Putamen (tissue), 1 donor: ENCODE data around the gene CADM1.

Source experiments
- DNase-seq: peaks from one replicate; pipeline ENCODE4 v3.0.0-alpha.2; 2016; ENCODE audit warnings: low spot score

CADM1 gene

GRCh38 chr11:115181538-115181937 is 322.7 kb downstream of the CADM1 start:
- DNase-seq, result no peak

- no peak for DNase-seq
Observed at GRCh38 chr11:115180272-115180671, 323.9 kb downstream of the CADM1 start.

GRCh38 chr11:115179636-115180035 is 324.6 kb downstream of the CADM1 start:
- no peak for DNase-seq

- no peak for DNase-seq
Observed at GRCh38 chr11:115178705-115179104, 325.5 kb downstream of the CADM1 start.

DNA sequence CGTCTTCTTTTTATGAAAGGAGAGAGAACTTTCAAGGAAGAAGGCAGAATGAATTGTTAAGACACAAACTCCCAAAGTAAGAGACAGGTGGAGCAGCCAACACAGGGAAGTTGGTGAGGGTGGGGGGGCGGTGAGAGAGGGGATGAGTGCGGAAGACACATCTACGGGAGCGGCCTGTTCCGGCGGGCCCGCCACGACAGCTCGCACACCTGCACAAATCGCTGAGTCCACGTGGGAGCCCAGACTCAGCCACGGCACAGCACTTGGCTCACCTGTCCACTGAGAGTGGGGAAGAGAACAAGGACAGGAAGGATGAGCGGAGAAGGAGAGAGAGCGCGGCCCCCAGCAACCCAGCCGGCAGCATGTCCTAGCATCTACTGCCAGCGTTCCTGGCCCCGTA is 331.1 kb downstream of the CADM1 start:
- no peak for DNase-seq

- no peak for DNase-seq
Observed at GRCh38 chr11:115170133-115170815, 333.9 kb downstream of the CADM1 start.

DNA sequence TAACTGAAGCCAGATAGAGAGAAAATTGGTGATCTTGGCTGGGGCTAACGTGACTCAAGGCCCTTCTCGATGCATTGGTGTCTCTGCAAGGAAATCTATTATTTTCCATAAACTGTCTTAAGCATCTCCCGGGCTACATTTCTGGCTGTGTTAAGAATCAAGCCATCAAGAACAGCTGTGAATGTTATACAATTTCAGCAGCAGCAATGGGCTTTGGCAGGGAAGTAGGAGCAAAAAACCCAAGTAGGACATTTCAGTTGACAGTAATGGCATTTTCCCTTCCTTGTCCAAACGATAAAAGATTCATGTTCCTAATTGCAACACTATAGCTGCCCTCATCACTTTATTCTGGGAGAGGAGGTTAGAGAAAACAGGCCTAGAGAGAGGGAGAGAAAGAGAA is 335.0 kb downstream of the CADM1 start:
- DNase-seq, result no peak

GRCh38 chr11:115168686-115169085 is 335.5 kb downstream of the CADM1 start:
- no peak for DNase-seq

GRCh38 chr11:115168229-115168671 is 336.0 kb downstream of the CADM1 start:
- no peak for DNase-seq

- no peak for DNase-seq
Observed at GRCh38 chr11:115167456-115167855, 336.8 kb downstream of the CADM1 start.

GRCh38 chr11:115166820-115167219 is 337.4 kb downstream of the CADM1 start:
- DNase-seq, result no peak

- DNase-seq, result no peak
Observed at GRCh38 chr11:115164774-115165173, 339.4 kb downstream of the CADM1 start.

DNA sequence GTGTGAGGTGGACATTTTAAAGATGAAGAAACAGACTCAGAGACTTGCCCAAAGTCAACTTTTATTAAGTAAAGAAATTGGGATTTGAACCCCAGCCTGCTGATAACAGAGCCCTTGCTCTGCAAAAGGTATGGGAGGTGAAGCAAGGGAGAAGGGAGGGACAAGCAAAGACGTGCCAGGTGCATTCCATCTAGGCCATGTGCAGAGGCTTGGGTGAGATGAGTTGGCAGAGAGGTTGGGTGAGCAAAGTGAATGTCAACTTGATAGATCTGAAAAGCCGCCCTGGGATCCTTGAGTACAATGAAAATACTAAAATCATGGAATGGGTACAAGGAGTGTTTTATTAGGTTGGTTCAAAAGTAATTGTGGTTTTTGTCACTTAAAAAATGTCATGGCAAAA is 341.3 kb downstream of the CADM1 start:
- DNase-seq, result no peak

DNA sequence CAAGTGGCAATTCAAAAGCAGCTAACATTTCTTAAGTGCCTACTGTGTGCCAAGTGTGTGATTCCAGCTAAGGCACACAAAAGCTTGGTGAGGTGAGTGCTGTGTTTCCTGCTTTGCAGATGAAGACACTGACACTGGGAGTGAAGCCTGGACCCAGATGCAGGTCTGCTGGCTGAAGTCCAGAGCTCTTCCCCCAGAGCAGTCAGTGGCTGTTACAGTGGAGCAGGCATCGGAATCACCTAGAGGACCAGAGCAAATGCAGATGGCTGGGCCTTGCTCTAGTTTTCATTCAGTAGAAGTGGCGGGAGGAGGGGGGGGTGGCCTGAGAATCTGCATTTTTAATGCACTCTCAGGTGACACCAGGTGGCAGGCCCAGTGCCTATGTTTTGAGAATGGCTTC is 342.3 kb downstream of the CADM1 start:
- DNase-seq, result no peak

DNA sequence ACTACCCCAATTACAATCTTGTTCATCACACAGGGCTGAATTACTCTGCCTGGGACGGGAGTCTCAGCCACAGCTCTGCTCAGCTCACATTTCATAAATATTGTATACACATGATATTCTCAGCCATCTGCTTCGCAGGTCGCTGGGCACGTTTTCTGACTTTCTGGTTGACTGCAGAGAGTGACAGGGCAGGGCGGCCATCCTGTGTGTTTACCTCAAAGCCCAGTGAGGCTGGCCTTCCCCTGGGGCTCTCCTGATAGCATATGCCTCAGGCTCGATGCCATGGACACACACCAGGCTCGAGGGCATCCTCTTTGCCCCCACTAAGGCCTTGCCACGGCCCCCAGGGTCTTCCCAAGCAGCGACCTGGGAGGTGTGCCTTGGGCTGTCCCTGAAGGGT is 345.0 kb downstream of the CADM1 start:
- DNase-seq, result no peak

GRCh38 chr11:115158053-115158452 is 346.2 kb downstream of the CADM1 start:
- no peak for DNase-seq

DNA sequence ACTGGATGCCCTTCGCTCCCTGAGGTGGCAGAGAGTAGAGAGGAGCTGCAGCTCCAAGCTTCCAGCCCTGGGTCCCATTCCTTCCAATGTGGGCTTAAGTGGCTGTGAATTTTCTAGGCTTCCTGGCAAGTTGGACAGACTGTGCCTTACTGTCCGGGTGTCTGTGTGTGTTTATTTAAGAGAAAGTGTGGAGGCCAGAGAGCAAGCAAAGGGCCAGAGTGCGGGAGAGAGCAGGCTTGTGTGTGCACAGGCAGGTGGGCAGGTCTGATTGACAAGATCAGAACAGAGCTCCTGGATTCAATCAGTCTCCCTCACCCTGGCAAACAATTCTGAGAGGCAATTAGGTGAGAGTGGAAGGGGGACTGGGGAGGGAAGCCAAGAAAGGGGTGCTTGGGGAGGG is 347.0 kb downstream of the CADM1 start:
- DNase-seq, result no peak

DNA sequence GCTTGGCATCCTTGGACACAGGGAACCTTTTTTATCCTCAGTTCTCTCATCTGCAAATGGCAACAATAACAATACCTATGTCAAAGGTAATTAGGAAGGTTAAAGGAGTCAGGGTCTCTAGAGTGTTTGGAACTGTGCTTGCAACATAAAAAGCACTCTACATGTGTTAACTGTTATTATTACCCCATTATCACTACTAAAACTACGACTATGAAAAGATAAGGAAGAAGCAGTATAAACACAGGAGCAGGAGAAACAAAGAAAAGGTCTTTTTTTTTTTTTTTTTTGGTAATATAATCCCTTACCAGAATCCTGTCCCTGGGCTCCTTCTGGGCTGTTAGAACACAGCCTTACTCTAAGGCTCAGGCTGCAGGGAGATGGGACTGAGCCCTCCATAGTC is 348.2 kb downstream of the CADM1 start:
- no peak for DNase-seq

DNA sequence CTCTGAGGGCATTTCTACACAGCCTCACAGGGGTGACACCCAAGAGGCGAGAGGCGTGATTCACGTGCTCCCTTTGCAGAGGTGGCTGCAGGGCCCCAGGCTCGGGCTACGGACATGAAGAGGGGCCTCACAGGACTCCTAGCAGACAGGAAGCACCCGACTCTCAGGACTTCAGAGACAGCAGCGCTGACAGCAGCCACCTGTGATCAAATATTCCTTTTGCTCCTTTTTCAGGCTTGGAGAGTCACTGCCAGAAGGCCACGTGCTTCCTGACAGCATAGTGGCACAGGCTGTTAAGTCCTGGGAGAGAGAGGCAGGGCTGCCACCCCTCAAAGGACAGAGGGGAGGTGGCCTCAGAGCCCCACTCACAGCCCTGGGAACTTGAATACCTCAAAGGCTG is 348.9 kb downstream of the CADM1 start:
- DNase-seq, result no peak

DNA sequence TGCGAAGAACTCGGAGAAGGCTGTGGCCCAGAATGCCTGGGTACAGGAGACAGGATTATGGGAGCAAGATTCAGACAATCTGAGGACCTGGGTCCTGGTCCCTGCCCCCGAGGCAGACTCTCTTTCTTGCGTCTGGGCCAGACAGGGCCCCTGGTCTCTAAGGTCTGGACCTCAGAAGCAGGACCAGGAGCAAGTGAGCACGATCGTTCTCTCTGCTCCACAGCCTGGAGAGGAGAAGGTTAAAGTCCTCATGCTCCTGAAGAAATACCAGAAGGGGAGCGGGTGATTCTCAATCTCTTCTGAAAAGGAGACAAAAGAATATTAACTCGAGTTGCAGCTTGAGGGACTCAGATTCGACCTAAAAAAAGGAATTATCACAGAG is 349.9 kb downstream of the CADM1 start:
- DNase-seq, result no peak

DNA sequence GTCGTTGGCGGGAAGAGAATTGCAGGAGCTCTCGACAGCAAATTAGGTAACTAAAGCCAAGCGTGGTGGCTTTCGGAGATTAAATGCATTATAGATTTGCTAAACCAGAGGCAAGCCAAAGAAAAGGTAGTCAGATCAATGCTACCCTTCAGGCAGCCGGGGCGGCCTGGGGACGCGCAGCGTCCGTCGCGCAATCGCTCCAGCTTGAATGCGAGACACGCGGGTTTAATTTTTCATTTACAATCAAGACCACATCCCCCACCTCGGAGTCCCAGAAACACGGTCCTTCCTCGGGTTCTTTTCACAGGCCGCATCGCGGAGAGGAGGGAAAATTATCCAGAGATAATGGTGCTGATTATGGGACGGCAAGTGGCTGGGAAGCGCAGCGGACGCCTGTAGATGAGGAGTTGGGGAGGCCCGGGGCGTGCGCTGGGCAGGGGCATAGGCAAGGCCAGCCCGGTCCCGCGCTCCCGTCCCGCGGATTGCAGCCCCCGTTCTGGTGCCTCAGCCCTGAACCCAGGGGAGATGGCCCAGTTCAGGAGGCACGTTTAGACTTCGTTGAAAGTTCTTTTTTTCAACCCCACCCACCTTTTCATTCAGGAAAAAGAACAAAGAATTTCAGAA is 350.4 kb downstream of the CADM1 start:
- DNase-seq, result no peak

DNA sequence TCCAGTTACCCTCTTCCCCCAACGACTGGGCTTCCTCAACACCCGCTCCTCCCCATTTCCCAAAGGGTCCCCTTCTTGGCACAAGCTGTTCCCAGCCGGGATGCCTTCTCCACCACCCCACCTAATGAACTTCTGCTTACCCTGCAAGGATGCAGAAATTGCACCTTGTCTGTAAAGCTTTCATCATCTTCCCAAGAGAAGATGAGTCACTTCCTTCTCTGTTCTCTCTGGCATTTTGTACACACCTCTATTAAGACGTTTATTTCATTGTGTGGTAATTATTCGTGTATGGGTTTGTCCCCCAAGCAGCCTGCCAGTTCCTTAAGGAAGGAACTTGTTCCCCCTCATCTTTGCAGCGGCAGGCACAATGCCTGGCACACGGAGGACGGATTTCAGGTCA is 351.1 kb downstream of the CADM1 start:
- DNase-seq, result no peak

DNA sequence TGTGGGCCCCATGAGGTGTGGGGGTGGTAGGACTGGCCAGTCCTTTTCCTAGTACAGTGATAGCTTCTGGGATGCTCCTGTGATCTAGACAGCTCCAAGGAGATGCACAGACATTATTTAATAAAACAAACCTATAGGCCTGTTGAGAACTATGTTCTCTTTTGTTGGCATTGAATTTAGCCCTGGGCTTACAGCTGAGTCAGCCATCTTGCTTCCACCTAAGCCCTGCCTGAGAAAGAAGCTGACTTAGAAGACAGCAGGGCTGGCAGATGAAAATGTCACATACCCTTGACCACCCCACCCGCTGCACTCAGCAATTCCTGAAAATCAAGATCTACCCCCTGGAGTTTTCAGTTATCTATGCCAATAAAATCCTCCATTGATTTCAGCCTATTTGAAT is 353.2 kb downstream of the CADM1 start:
- no peak for DNase-seq

DNA sequence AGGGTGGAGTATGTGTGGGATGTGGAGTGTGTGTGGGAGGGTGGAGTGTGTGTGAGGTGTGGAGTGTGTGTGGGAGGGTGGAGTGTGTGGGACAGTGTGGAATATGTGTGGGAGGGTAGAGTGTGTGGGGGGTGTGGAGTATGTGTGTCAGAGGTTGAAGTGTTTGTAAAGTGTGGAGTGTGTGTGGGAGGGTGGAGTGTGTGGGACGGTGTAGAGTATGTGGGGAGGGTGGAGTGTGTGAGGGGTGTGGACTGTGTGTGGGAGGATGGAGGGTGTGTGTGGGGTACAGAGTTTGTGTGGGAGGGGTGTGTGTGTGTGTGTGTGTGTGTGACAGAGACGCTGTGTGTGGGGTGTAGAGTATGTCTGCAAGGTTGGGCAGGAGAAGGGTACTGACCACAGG is 355.5 kb downstream of the CADM1 start:
- no peak for DNase-seq
